Central memory CD8-positive, alpha-beta T cell (primary cell): ENCODE measurements around the gene OMP.

Experiments
- ATAC-seq: fragments of 150-1000 bp; cut with Tn5 transposase; replicated peaks from 2 replicates; pipeline ENCODE4 v1.10.0; 2022; ENCODE audit warnings: mild to moderate bottlenecking, moderate FRiP score, moderate number of reproducible peaks; ENCODE audit not compliant: poor library complexity, severe bottlenecking; ENCODE audit errors: extremely low read depth
- DNase-seq, 2 donors: peaks; one replicate each; pipeline ENCODE4 v3.0.0; 2021; ENCODE audit warnings: low spot score in 2 of 2
- H3K27ac Mint-ChIP-seq: one replicate; pipeline ENCODE4 v1.8.0; 2022; ENCODE audit warnings: low read depth, mild to moderate bottlenecking, moderate library complexity, mixed read lengths
- H3K27me3 Mint-ChIP-seq: one replicate; pipeline ENCODE4 v1.8.0; 2022; ENCODE audit warnings: mixed read lengths
- H3K36me3 Mint-ChIP-seq: one replicate; pipeline ENCODE4 v1.8.0; 2022; ENCODE audit warnings: mild to moderate bottlenecking, moderate library complexity, mixed read lengths; ENCODE audit not compliant: insufficient read depth
- H3K4me1 Mint-ChIP-seq: one replicate; pipeline ENCODE4 v1.8.0; 2022; ENCODE audit warnings: mixed read lengths
- H3K4me3 Mint-ChIP-seq: one replicate; pipeline ENCODE4 v1.8.0; 2022; ENCODE audit warnings: mild to moderate bottlenecking, moderate library complexity, mixed read lengths
- H3K9me3 Mint-ChIP-seq: one replicate; pipeline ENCODE4 v1.8.0; 2022; ENCODE audit warnings: mixed read lengths

OMP gene

DNA sequence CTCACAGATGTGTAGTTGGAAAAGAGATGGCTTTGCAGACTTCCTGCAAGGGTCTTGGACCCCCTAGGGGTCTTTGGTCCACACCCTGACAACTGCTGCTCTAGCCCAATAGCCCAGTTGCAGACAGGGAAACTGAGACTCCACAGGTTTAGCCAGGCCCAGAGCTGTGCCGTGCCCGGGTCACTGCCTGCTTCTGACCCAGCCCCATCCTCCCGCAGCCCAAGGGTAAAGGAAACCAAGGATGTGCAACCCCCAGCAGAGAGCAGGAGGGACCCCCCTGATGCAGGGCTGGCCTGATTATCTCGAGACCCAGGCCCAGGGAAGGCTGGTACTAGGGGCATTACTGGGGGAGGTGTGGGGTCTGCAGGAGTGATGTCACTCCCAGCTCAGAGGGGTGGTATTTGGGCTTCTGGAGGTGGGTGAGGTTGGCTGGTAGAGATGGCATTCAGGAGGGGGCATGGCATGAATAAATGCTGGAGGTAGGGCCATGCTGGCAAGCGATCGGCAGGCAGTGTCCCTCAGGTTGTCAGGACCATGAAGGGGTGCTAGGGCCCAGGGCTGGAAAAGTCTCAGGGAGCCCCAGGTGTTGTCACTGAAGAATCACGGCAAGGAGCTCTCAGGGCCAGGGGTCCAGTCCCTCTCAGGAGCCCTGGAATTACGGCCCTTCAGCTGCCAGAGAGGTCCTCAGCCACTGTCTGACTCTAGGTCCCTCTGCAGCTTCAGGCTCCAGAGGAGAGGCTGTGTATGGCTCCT, 46.5 kb downstream of the OMP start:
- DNase-seq = no peak
- H3K36me3 Mint-ChIP-seq = peaks cover 2% of the 10 kb centered on the region
- no peak overlapping the region for H3K27ac Mint-ChIP-seq
- no peaks in the 10 kb centered on the region for H3K9me3 Mint-ChIP-seq
- H3K4me1 Mint-ChIP-seq = peaks cover 35% of the 10 kb centered on the region
- no peaks in the 10 kb centered on the region for H3K27me3 Mint-ChIP-seq
- ATAC-seq = no peak
- no peak overlapping the region for H3K4me3 Mint-ChIP-seq

DNA sequence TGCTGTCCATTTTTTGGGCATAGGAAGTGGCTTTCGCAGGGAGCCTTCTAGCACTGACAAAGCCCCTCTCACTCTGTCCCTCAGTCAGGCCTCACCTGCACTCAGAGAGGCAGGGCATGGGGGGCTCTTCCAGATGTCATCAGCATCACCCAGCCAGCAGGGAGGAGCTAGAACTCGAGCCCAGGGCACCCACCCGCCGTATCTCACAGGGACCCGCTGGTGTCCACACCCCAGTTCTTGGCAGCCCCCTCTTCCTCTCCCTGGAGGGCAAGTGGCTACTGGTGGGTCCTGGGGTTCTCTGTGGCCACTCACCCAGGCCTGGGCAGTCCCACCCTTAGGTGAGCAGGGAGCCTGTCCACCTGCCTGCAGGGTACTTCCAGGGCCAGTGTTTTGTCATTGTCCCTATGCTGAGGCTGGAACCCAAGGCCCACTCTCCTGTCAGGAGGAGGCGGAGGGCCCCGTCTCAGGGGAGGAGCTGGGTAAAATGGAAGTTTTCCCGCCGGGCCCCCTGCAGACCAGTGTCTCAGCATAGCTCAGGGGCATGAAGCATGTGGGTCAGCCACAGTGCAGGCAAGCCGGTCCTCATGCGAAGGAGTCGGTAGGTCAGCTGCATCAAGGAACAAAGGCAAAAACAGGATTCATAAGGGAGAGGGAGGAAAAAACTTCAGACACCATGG, 47.2 kb downstream of the OMP start:
- Mint-ChIP-seq H3K4me1 (peaks cover 35% of the 10 kb centered on the region), H3K4me3 (no peak overlapping the region), H3K27me3 (no peaks in the 10 kb centered on the region), H3K27ac (peak overlapping the region; percentile 72), H3K9me3 (no peaks in the 10 kb centered on the region), H3K36me3 (peaks cover 2% of the 10 kb centered on the region)
- DNase-seq (no peak), ATAC-seq (no peak)

- Mint-ChIP-seq H3K4me1 (peaks cover 35% of the 10 kb centered on the region), H3K27ac (no peak overlapping the region), H3K27me3 (no peaks in the 10 kb centered on the region)
These were observed 48.2 kb downstream of the OMP start for GRCh38 chr11:77150836-77151235.

GRCh38 chr11:77151804-77152509, 49.3 kb downstream of the OMP start:
- peak in 1 of 2 donors; percentile 45 for DNase-seq
- Mint-ChIP-seq H3K27me3 (no peaks in the 10 kb centered on the region), H3K4me3 (peak overlapping the region; percentile 9), H3K9me3 (no peaks in the 10 kb centered on the region), H3K27ac (peak overlapping the region; percentile 26), H3K36me3 (peaks cover 2% of the 10 kb centered on the region), H3K4me1 (peaks cover 35% of the 10 kb centered on the region)
- ATAC-seq = peak; percentile 66

More at GRCh38 chr11:77150836-77151235, 48.2 kb downstream of the OMP start:
- no peak for DNase-seq
- no peak for ATAC-seq
- Mint-ChIP-seq H3K4me3 (no peak overlapping the region), H3K9me3 (no peaks in the 10 kb centered on the region), H3K36me3 (peaks cover 2% of the 10 kb centered on the region)

DNA sequence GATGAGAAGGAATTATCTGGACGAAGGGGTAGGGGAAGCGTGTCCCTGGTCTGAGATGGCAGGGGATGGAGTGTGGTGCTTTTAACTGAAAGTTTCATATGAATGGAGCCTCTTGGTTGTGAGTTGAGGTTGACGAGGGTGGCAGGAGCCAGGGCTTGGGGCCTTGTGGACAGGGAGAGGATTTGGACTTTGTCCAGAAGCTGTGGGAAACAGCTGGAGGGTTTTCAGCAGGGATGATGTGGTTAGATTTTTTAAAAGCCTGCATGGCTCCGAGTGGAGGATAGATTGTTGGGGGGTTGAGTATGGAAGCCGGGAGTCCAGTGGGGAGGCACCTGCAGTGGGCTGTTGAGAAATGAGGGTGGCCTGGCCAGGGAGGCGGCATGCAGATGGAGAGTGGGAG, 50.2 kb downstream of the OMP start:
- Mint-ChIP-seq H3K4me3 (peak overlapping the region; percentile 9), H3K27ac (peak overlapping the region; percentile 26), H3K36me3 (peaks cover 2% of the 10 kb centered on the region), H3K9me3 (no peaks in the 10 kb centered on the region), H3K27me3 (no peaks in the 10 kb centered on the region), H3K4me1 (peaks cover 35% of the 10 kb centered on the region)
- DNase-seq (no peak), ATAC-seq (no peak)
